OCI-LY3 (cell line): ENCODE results near the gene C6orf141.

Experiments used
- H2AFZ ChIP-seq: fragments of 200-600, 300-600 bp; shearing (Covaris generic); 2 replicates; pipeline ENCODE4 v1.6.0; 2014; ENCODE audit warnings: antibody characterized with exemption, low read depth, low read length
- H3K27ac ChIP-seq: fragments of 200-600, 300-600 bp; sonication (generic); 2 replicates; pipeline ENCODE4 v1.5.1; 2014; ENCODE audit warnings: mild to moderate bottlenecking, low read length, moderate library complexity, mixed read lengths
- H3K27me3 ChIP-seq: fragments of 200-600, 300-600 bp; sonication (generic); 2 replicates; pipeline ENCODE4 v1.6.1; 2014; ENCODE audit warnings: low read depth, low read length, mixed read lengths
- H3K36me3 ChIP-seq: fragments of 200-600, 300-600 bp; sonication (generic); replicated peaks from 2 replicates; pipeline ENCODE3; 2014; ENCODE audit warnings: low read depth, low read length, mixed read lengths
- H3K4me1 ChIP-seq: fragments of 300-600, 200-600 bp; sonication (generic); 2 replicates; pipeline ENCODE4 v1.6.1; 2014; ENCODE audit warnings: low read length, mixed read lengths
- H3K4me2 ChIP-seq: fragments of 200-600, 300-600 bp; sonication (generic); 2 replicates; pipeline ENCODE4 v1.6.1; 2014; ENCODE audit warnings: low read length, mixed read lengths
- H3K4me3 ChIP-seq: fragments of 300-600, 200-600 bp; sonication (generic); 2 replicates; pipeline ENCODE4 v1.5.1; 2014; ENCODE audit warnings: antibody characterized with exemption, mild to moderate bottlenecking, low read length, moderate library complexity
- H3K79me2 ChIP-seq: fragments of 300-600, 200-600 bp; shearing (Covaris generic); 2 replicates; pipeline ENCODE4 v1.6.1; 2014; ENCODE audit warnings: mild to moderate bottlenecking, low read length, mixed read lengths
- H3K9ac ChIP-seq: fragments of 300-600, 200-600 bp; shearing (Covaris generic); 2 replicates; pipeline ENCODE4 v1.6.0; 2014; ENCODE audit warnings: mild to moderate bottlenecking, low read length, moderate library complexity
- H3K9me3 ChIP-seq: fragments of 200-600, 300-600 bp; shearing (Covaris generic); 2 replicates; pipeline ENCODE4 v1.6.1; 2014; ENCODE audit warnings: low read length, mixed read lengths; ENCODE audit not compliant: insufficient read depth
- H4K20me1 ChIP-seq: fragments of 200-600, 300-600 bp; sonication (generic); 2 replicates; pipeline ENCODE4 v1.6.1; 2016; ENCODE audit warnings: low read length, mixed read lengths; ENCODE audit not compliant: insufficient read depth
- CTCF ChIP-seq: fragments of 200-600, 300-600 bp; sonication (generic); IDR thresholded peaks from 2 replicates; pipeline ENCODE4 v1.5.1; 2014; ENCODE audit warnings: antibody characterized with exemption, low read length, low read depth
- EZH2phosphoT487 ChIP-seq: fragments of 200-600 bp; shearing (Covaris generic); IDR thresholded peaks from 2 replicates; pipeline ENCODE4 v1.6.1; 2018; ENCODE audit warnings: antibody characterized with exemption, mixed run types, low read depth

The C6orf141 gene

GRCh38 chr6:49517919-49518318 lies 32.5 kb upstream of the C6orf141 start:
- H3K36me3 ChIP-seq = no peaks in the 10 kb centered on the region

GRCh38 chr6:49519660-49520059 lies 30.8 kb upstream of the C6orf141 start:
- Histone ChIP-seq H4K20me1 (no peaks in the 10 kb centered on the region), H3K79me2 (no peaks in the 10 kb centered on the region), H3K4me2 (peak overlapping the region; percentile 37), H3K9ac (no peak overlapping the region), H2AFZ (peak overlapping the region; percentile 34), H3K4me1 (peaks cover 9% of the 10 kb centered on the region), H3K9me3 (no peaks in the 10 kb centered on the region), H3K27me3 (no peaks in the 10 kb centered on the region), H3K4me3 (peak overlapping the region; percentile 10; the same call in 1 of the 2 replicates), H3K36me3 (no peaks in the 10 kb centered on the region), H3K27ac (no peak overlapping the region)
- TF ChIP-seq CTCF = no peak
- TF ChIP-seq EZH2phosphoT487 = no peak

More at GRCh38 chr6:49517919-49518318, 32.5 kb upstream of the C6orf141 start:
- H2AFZ ChIP-seq = no peak overlapping the region
- no peak for TF ChIP-seq EZH2phosphoT487
- TF ChIP-seq CTCF = no peak
- no peak overlapping the region for H3K27ac ChIP-seq
- no peak overlapping the region for H3K9ac ChIP-seq
- H3K4me2 ChIP-seq = no peak overlapping the region
- no peaks in the 10 kb centered on the region for H3K79me2 ChIP-seq
- no peaks in the 10 kb centered on the region for H3K9me3 ChIP-seq
- H3K4me3 ChIP-seq = no peak overlapping the region
- H3K27me3 ChIP-seq = no peaks in the 10 kb centered on the region
- H4K20me1 ChIP-seq = no peaks in the 10 kb centered on the region
- peaks cover 9% of the 10 kb centered on the region for H3K4me1 ChIP-seq

GRCh38 chr6:49522710-49523593 lies 27.5 kb upstream of the C6orf141 start:
- H3K27ac ChIP-seq = no peak overlapping the region
- H2AFZ ChIP-seq = no peak overlapping the region
- no peak for TF ChIP-seq EZH2phosphoT487
- TF ChIP-seq CTCF = no peak

GRCh38 chr6:49523901-49524300 lies 26.6 kb upstream of the C6orf141 start:
- no peaks in the 10 kb centered on the region for H3K36me3 ChIP-seq
- H4K20me1 ChIP-seq = no peaks in the 10 kb centered on the region
- TF ChIP-seq CTCF = no peak
- TF ChIP-seq EZH2phosphoT487 = no peak
- no peak overlapping the region for H3K27ac ChIP-seq
- no peaks in the 10 kb centered on the region for H3K9me3 ChIP-seq
- H3K9ac ChIP-seq = no peak overlapping the region
- H3K79me2 ChIP-seq = no peaks in the 10 kb centered on the region
- no peak overlapping the region for H2AFZ ChIP-seq
- no peak overlapping the region for H3K4me3 ChIP-seq
- no peaks in the 10 kb centered on the region for H3K27me3 ChIP-seq
- H3K4me2 ChIP-seq = no peak overlapping the region
- H3K4me1 ChIP-seq = peaks cover 9% of the 10 kb centered on the region

More at GRCh38 chr6:49522710-49523593, 27.5 kb upstream of the C6orf141 start:
- no peaks in the 10 kb centered on the region for H3K9me3 ChIP-seq
- peaks cover 9% of the 10 kb centered on the region for H3K4me1 ChIP-seq
- H3K9ac ChIP-seq = no peak overlapping the region
- H3K27me3 ChIP-seq = no peaks in the 10 kb centered on the region
- H3K36me3 ChIP-seq = no peaks in the 10 kb centered on the region
- H3K4me2 ChIP-seq = no peak overlapping the region
- no peaks in the 10 kb centered on the region for H3K79me2 ChIP-seq
- H3K4me3 ChIP-seq = no peak overlapping the region
- H4K20me1 ChIP-seq = no peaks in the 10 kb centered on the region
